GM23338 (cell line): ENCODE measurements around the gene FAM20A. TPM values are rescaled to one million over a fixed set of nuclear protein-coding genes. Genes with fewer than 3 reads are reported as not detected.

Experiments
- ATAC-seq: fragments of 200-7000 bp; cut with Tn5 transposase; 3 replicates; pipeline ENCODE4 v1.9.1; 2020
- DNase-seq: peaks from one replicate; pipeline ENCODE4 v3.0.0-alpha.2; 2015; ENCODE audit warnings: low spot score
- H2AFZ ChIP-seq: fragments of 200-600 bp; sonication (generic); 2 replicates; pipeline ENCODE4 v1.8.0; 2016; ENCODE audit warnings: antibody characterized with exemption, mild to moderate bottlenecking, moderate library complexity
- H3F3A ChIP-seq: fragments of 200-600 bp; sonication (generic); replicated peaks from 2 replicates; pipeline ENCODE4 v1.8.0; 2017; ENCODE audit warnings: antibody characterized with exemption, mixed run types, low read depth
- H3K27ac ChIP-seq: fragments of 200-600 bp; sonication (generic); 2 replicates; pipeline ENCODE4 v1.6.1; 2016; ENCODE audit warnings: low read depth
- H3K27me3 ChIP-seq: fragments of 200-600 bp; sonication (generic); 2 replicates; pipeline ENCODE4 v1.8.0; 2016; ENCODE audit warnings: mild to moderate bottlenecking, mixed run types, moderate library complexity; ENCODE audit not compliant: insufficient read depth
- H3K36me3 ChIP-seq: fragments of 200-600 bp; sonication (generic); 2 replicates; pipeline ENCODE4 v1.8.0; 2016; ENCODE audit warnings: mild to moderate bottlenecking; ENCODE audit not compliant: insufficient read depth
- H3K4me1 ChIP-seq: fragments of 200-600 bp; sonication (generic); 2 replicates; pipeline ENCODE4 v1.8.0; 2016; ENCODE audit warnings: mild to moderate bottlenecking, moderate library complexity; ENCODE audit not compliant: insufficient read depth
- H3K4me2 ChIP-seq: fragments of 200-600 bp; sonication (generic); 2 replicates; pipeline ENCODE4 v1.7.1; 2017; ENCODE audit warnings: mixed run types
- H3K4me3 ChIP-seq: fragments of 200-600 bp; sonication (generic); 2 replicates; pipeline ENCODE4 v1.6.1; 2016; ENCODE audit warnings: mixed run types
- H3K79me2 ChIP-seq: fragments of 200-600 bp; sonication (generic); replicated peaks from 2 replicates; pipeline ENCODE4 v1.8.0; 2017; ENCODE audit warnings: mild to moderate bottlenecking; ENCODE audit not compliant: insufficient read depth
- H3K9me2 ChIP-seq: fragments of 200-600 bp; sonication (generic); 2 replicates; pipeline ENCODE4 v1.8.0; 2017; ENCODE audit not compliant: insufficient read depth
- H4K20me1 ChIP-seq: fragments of 200-600 bp; sonication (generic); replicated peaks from 2 replicates; pipeline ENCODE4 v1.8.0; 2017; ENCODE audit warnings: mild to moderate bottlenecking; ENCODE audit not compliant: insufficient read depth
- H3K27ac Mint-ChIP-seq: 2 replicates; pipeline ENCODE4 v1.8.0; 2020; ENCODE audit warnings: inconsistent platforms, mild to moderate bottlenecking, moderate library complexity, mixed read lengths
- H3K27me3 Mint-ChIP-seq: 3 replicates; pipeline ENCODE4 v1.8.0; 2022; ENCODE audit warnings: low read depth, mild to moderate bottlenecking, moderate library complexity, mixed read lengths, inconsistent platforms; ENCODE audit not compliant: insufficient read depth, poor library complexity
- H3K36me3 Mint-ChIP-seq: 3 replicates; pipeline ENCODE4 v1.8.0; 2021; ENCODE audit warnings: low read depth, mild to moderate bottlenecking, inconsistent platforms, moderate library complexity, mixed read lengths
- H3K4me1 Mint-ChIP-seq: 3 replicates; pipeline ENCODE4 v1.8.0; 2020; ENCODE audit warnings: mild to moderate bottlenecking, inconsistent platforms, mixed read lengths
- H3K4me3 Mint-ChIP-seq: 3 replicates; pipeline ENCODE4 v1.8.0; 2021; ENCODE audit warnings: moderate library complexity, mild to moderate bottlenecking, inconsistent platforms, mixed read lengths
- H3K9me3 Mint-ChIP-seq: 3 replicates; pipeline ENCODE4 v1.8.0; 2020; ENCODE audit warnings: moderate library complexity, mild to moderate bottlenecking, inconsistent platforms, mixed read lengths
- CREB1 ChIP-seq: fragments of 250-450 bp; sonication (Bioruptor Pico); IDR thresholded peaks from 2 replicates; pipeline ENCODE4 v1.5.0; 2020; ENCODE audit warnings: low read depth, mild to moderate bottlenecking, moderate library complexity
- CTCF ChIP-seq, 2 experiments: fragments of 200-600 bp in 1 of 2; sonication (generic) in 1 of 2; conservative IDR thresholded peaks; 2 replicates each; pipeline versions ENCODE4 v1.5.1 to v1.6.1; 2016 to 2017; ENCODE audit warnings: antibody characterized with exemption in 2 of 2, low read depth in 2 of 2, mild to moderate bottlenecking in 2 of 2, moderate library complexity in 1 of 2
- ETS1 ChIP-seq: IDR thresholded peaks from 2 replicates; pipeline ENCODE4 v1.6.1; 2016; ENCODE audit warnings: antibody characterized with exemption
- EZH2 ChIP-seq: fragments of 200-600 bp; sonication (generic); IDR thresholded peaks from one replicate; pipeline ENCODE4 v1.8.0; 2017; ENCODE audit warnings: antibody characterized with exemption, mild to moderate bottlenecking, low read depth; ENCODE audit not compliant: unreplicated experiment
- EZH2phosphoT487 ChIP-seq: fragments of 200-600 bp; sonication (generic); IDR thresholded peaks from one replicate; pipeline ENCODE4 v1.8.1; 2018; ENCODE audit warnings: antibody characterized with exemption; ENCODE audit not compliant: unreplicated experiment
- JUNB ChIP-seq: IDR thresholded peaks from one replicate; pipeline ENCODE4 v1.6.1; 2016; ENCODE audit warnings: antibody characterized with exemption; ENCODE audit not compliant: unreplicated experiment
- NANOG ChIP-seq: IDR thresholded peaks from 2 replicates; pipeline ENCODE4 v1.6.1; 2016; ENCODE audit warnings: antibody characterized with exemption, borderline replicate concordance
- POLR2AphosphoS5 ChIP-seq: IDR thresholded peaks from 2 replicates; pipeline ENCODE4 v1.6.1; 2016; ENCODE audit warnings: antibody characterized with exemption, low read depth
- STAT1 ChIP-seq: IDR thresholded peaks from one replicate; pipeline ENCODE4 v1.6.1; 2016; ENCODE audit warnings: antibody characterized with exemption; ENCODE audit not compliant: unreplicated experiment
- ZNF114 ChIP-seq: fragments of 250-450 bp; sonication (Bioruptor Pico); IDR thresholded peaks from 2 replicates; pipeline ENCODE4 v1.5.0; 2020; ENCODE audit warnings: mild to moderate bottlenecking, moderate library complexity
- polyA plus RNA-seq: library from polyadenylated mRNA; unstranded; fragments of >200 nt; fragmentation: Nextera tagmentation; extraction: Ambion mirVana; gene quantifications from 2 replicates; pipeline ENCODE4 v1.2.1, GENCODE V29; 2016
- total RNA-seq: library from RNA; depleted of rRNA; stranded (reverse); fragments of >200 nt; shearing (Covaris generic); gene quantifications from 2 replicates; pipeline ENCODE4 v1.2.3, GENCODE V29; 2014
- TF ChIP-seq, protein P1 (sequence below): fragments of 250-450 bp; sonication (Bioruptor Pico); IDR thresholded peaks from 2 replicates; pipeline ENCODE4 v1.5.0; 2020; ENCODE audit warnings: mild to moderate bottlenecking, moderate library complexity
- TF ChIP-seq, protein P2 (sequence below): IDR thresholded peaks from one replicate; pipeline ENCODE4 v1.6.1; 2018; ENCODE audit warnings: antibody characterized with exemption; ENCODE audit not compliant: unreplicated experiment

Gene FAM20A
- total and polyA plus RNA-seq, 2 experiments from 2014 or later: 1.3 to 1.6 TPM

- Histone ChIP-seq H3K36me3 (no peaks in the 10 kb centered on the region), H3K4me2 (no peak overlapping the region), H3K27ac (no peak overlapping the region), H2AFZ (no peak overlapping the region), H3K9me2 (no peaks in the 10 kb centered on the region; the same call in 1 of the 2 replicates), H4K20me1 (no peaks in the 10 kb centered on the region), H3K4me3 (no peak overlapping the region), H3F3A (no peaks in the 10 kb centered on the region), H3K4me1 (no peaks in the 10 kb centered on the region), H3K79me2 (no peaks in the 10 kb centered on the region), H3K27me3 (no peaks in the 10 kb centered on the region)
- DNase-seq (no peak), ATAC-seq (no peak)
- no peaks in the 10 kb centered on the region; the same call in 2 of the 3 replicates for H3K9me3 Mint-ChIP-seq
- H3K27ac Mint-ChIP-seq: no peak overlapping the region
- peaks cover 2% of the 10 kb centered on the region for H3K27me3 Mint-ChIP-seq
- no peak for TF ChIP-seq NANOG
- no peak for TF ChIP-seq ETS1
- no peak for TF ChIP-seq POLR2AphosphoS5
- TF ChIP-seq ZNF114 (CRISPR knock-in tag): no peak
- TF ChIP-seq CTCF (conservative IDR thresholded peaks at IDR 0.05; ENCODE audit: low read depth in 2 of 2): no peak
- TF ChIP-seq, protein P1, sequence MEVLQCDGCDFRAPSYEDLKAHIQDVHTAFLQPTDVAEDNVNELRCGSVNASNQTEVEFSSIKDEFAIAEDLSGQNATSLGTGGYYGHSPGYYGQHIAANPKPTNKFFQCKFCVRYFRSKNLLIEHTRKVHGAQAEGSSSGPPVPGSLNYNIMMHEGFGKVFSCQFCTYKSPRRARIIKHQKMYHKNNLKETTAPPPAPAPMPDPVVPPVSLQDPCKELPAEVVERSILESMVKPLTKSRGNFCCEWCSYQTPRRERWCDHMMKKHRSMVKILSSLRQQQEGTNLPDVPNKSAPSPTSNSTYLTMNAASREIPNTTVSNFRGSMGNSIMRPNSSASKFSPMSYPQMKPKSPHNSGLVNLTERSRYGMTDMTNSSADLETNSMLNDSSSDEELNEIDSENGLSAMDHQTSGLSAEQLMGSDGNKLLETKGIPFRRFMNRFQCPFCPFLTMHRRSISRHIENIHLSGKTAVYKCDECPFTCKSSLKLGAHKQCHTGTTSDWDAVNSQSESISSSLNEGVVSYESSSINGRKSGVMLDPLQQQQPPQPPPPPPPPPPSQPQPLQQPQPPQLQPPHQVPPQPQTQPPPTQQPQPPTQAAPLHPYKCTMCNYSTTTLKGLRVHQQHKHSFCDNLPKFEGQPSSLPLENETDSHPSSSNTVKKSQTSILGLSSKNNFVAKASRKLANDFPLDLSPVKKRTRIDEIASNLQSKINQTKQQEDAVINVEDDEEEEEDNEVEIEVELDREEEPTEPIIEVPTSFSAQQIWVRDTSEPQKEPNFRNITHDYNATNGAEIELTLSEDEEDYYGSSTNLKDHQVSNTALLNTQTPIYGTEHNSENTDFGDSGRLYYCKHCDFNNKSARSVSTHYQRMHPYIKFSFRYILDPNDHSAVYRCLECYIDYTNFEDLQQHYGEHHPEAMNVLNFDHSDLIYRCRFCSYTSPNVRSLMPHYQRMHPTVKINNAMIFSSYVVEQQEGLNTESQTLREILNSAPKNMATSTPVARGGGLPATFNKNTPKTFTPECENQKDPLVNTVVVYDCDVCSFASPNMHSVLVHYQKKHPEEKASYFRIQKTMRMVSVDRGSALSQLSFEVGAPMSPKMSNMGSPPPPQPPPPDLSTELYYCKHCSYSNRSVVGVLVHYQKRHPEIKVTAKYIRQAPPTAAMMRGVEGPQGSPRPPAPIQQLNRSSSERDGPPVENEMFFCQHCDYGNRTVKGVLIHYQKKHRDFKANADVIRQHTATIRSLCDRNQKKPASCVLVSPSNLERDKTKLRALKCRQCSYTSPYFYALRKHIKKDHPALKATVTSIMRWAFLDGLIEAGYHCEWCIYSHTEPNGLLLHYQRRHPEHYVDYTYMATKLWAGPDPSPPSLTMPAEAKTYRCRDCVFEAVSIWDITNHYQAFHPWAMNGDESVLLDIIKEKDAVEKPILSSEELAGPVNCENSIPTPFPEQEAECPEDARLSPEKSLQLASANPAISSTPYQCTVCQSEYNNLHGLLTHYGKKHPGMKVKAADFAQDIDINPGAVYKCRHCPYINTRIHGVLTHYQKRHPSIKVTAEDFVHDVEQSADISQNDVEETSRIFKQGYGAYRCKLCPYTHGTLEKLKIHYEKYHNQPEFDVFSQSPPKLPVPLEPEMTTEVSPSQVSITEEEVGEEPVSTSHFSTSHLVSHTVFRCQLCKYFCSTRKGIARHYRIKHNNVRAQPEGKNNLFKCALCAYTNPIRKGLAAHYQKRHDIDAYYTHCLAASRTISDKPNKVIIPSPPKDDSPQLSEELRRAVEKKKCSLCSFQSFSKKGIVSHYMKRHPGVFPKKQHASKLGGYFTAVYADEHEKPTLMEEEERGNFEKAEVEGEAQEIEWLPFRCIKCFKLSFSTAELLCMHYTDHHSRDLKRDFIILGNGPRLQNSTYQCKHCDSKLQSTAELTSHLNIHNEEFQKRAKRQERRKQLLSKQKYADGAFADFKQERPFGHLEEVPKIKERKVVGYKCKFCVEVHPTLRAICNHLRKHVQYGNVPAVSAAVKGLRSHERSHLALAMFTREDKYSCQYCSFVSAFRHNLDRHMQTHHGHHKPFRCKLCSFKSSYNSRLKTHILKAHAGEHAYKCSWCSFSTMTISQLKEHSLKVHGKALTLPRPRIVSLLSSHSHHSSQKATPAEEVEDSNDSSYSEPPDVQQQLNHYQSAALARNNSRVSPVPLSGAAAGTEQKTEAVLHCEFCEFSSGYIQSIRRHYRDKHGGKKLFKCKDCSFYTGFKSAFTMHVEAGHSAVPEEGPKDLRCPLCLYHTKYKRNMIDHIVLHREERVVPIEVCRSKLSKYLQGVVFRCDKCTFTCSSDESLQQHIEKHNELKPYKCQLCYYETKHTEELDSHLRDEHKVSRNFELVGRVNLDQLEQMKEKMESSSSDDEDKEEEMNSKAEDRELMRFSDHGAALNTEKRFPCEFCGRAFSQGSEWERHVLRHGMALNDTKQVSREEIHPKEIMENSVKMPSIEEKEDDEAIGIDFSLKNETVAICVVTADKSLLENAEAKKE (CRISPR knock-in tag): no peak
- no peak for TF ChIP-seq EZH2
- TF ChIP-seq JUNB: no peak
- no peak for TF ChIP-seq STAT1
- TF ChIP-seq, protein P2, sequence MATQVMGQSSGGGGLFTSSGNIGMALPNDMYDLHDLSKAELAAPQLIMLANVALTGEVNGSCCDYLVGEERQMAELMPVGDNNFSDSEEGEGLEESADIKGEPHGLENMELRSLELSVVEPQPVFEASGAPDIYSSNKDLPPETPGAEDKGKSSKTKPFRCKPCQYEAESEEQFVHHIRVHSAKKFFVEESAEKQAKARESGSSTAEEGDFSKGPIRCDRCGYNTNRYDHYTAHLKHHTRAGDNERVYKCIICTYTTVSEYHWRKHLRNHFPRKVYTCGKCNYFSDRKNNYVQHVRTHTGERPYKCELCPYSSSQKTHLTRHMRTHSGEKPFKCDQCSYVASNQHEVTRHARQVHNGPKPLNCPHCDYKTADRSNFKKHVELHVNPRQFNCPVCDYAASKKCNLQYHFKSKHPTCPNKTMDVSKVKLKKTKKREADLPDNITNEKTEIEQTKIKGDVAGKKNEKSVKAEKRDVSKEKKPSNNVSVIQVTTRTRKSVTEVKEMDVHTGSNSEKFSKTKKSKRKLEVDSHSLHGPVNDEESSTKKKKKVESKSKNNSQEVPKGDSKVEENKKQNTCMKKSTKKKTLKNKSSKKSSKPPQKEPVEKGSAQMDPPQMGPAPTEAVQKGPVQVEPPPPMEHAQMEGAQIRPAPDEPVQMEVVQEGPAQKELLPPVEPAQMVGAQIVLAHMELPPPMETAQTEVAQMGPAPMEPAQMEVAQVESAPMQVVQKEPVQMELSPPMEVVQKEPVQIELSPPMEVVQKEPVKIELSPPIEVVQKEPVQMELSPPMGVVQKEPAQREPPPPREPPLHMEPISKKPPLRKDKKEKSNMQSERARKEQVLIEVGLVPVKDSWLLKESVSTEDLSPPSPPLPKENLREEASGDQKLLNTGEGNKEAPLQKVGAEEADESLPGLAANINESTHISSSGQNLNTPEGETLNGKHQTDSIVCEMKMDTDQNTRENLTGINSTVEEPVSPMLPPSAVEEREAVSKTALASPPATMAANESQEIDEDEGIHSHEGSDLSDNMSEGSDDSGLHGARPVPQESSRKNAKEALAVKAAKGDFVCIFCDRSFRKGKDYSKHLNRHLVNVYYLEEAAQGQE: no peak
- TF ChIP-seq CREB1 (CRISPR knock-in tag): no peak
- TF ChIP-seq EZH2phosphoT487: no peak
- no peak overlapping the region for H3K4me3 Mint-ChIP-seq
- H3K36me3 Mint-ChIP-seq: no peaks in the 10 kb centered on the region; the same call in 2 of the 3 replicates
- no peaks in the 10 kb centered on the region for H3K4me1 Mint-ChIP-seq
Measured at GRCh38 chr17:68581863-68582645, 19.1 kb downstream of the FAM20A start.
